ENCODE results near the gene ATP9A. TPM values are rescaled to one million over a fixed set of nuclear protein-coding genes. Genes with fewer than 3 reads are reported as not detected.
"Not testable (repeated sequence)": the region's sequence is repeated elsewhere in the genome, so short reads cannot be mapped to it uniquely, and the experiment has no call there.

The ATP9A gene
- total and polyA plus RNA-seq, 10 of the 15 experiments (the other 5 are each of a cell fraction or from before 2014, with no cell fraction given), result 0.03 to 0.81 (median 0.14) TPM

DNA sequence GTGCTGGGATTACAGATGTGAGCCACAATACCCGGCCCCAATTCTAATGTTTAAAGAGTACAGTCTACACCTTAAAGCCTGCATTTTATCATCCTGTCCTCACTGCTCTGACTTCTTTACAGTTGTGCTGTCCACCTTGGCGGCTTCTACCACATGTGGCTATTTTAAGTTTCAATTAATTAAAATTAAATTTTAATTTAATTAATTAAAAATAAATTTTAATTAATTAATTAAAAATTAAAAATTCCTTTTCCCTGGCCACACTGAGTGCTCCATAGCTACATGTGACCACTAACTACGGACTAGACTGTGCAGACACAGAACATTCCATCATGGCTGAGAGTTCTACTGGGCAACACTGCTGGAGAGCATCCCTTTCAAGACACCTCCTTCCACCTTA, 27.4 kb downstream of the ATP9A start:
- in situ Hi-C loops (cut with MboI) (no loop called here), intact Hi-C loops (cut with micrococcal nuclease; ENCODE audit: unreplicated experiment) (no loop called here)
- no peaks in the 10 kb centered on the region for H3K79me2 ChIP-seq (ENCODE audit: control insufficient read depth, insufficient read depth, low read length)
- SMC1A ChIA-PET (ENCODE audit: uncharacterized antibody, unreplicated experiment), result no interaction called here
- H3K4me1 ChIP-seq (ENCODE audit: control insufficient read depth, insufficient read depth, low read length), result no peaks in the 10 kb centered on the region
- no peak for FAIRE-seq
- H3K27ac ChIP-seq (ENCODE audit: control insufficient read depth, insufficient read depth), result no peak overlapping the region
- no peaks in the 10 kb centered on the region for H3K9me3 ChIP-seq (replicated peaks; ENCODE audit: control insufficient read depth, insufficient read depth, low read length)
- H3K27me3 ChIP-seq (replicated peaks in 1 of 2; ENCODE audit: control insufficient read depth in 2 of 2, insufficient read depth in 2 of 2, low read length in 1 of 2), result no peaks in the 10 kb centered on the region
- H3K4me3 ChIP-seq, result no peak overlapping the region
- no peaks in the 10 kb centered on the region for H3K36me3 ChIP-seq (ENCODE audit: control insufficient read depth in 2 of 2, insufficient read depth in 2 of 2, low read length in 1 of 2)
- TF ChIP-seq SIX5 (IDR thresholded peaks at IDR 0.05; ENCODE audit: low read depth, low read length, severe bottlenecking) (no peak), PRDM15 (CRISPR knock-in tag; IDR thresholded peaks at IDR 0.05) (no peak), ZZZ3 (IDR thresholded peaks at IDR 0.05; ENCODE audit: control insufficient read depth, insufficient read length, low read depth) (no peak), DPF2 (IDR thresholded peaks at IDR 0.05) (no peak), LARP7 (IDR thresholded peaks at IDR 0.05) (no peak), HCFC1 (IDR thresholded peaks at IDR 0.05; ENCODE audit: low read length) (no peak), KDM1A (IDR thresholded peaks at IDR 0.05; ENCODE audit: borderline replicate concordance) (no peak), CEBPB (IDR thresholded peaks at IDR 0.05; ENCODE audit: borderline replicate concordance in 1 of 2, low read depth in 2 of 2, low read length in 2 of 2) (no peak)
- no peak overlapping the region for H3K9ac ChIP-seq (ENCODE audit: control insufficient read depth, insufficient read depth, low read length)
- POLR2A ChIA-PET, result no interaction called here
- CTCF ChIA-PET, result no interaction called here
- RAD21 ChIA-PET (ENCODE audit: unreplicated experiment), result no interaction called here
- WGBS (ENCODE audit: insufficient coverage, insufficient replicate concordance, low lambda C conversion rate, missing lambda C conversion rate), result 34% methylated on average over 3 of the region's 3 CpGs
- no peaks in the 10 kb centered on the region for H4K20me1 ChIP-seq (ENCODE audit: control insufficient read depth, insufficient read depth)
- DNase-seq (ENCODE audit: low read depth, low spot score), result no peak
- H2AFZ ChIP-seq (ENCODE audit: control insufficient read depth, low read depth, low read length), result no peak overlapping the region
- no peak for ATAC-seq
- BruUV-seq (replicated peaks), result no TSS peak
- H3K4me2 ChIP-seq (ENCODE audit: control insufficient read depth, insufficient read depth), result no peak overlapping the region

- H3K27ac ChIP-seq (ENCODE audit: control insufficient read depth, insufficient read depth); ATAC-seq; in situ Hi-C loops (cut with MboI); BruUV-seq (replicated peaks); H3K79me2 ChIP-seq (ENCODE audit: control insufficient read depth, insufficient read depth, low read length); H2AFZ ChIP-seq (ENCODE audit: control insufficient read depth, low read depth, low read length); RAD21 ChIA-PET (ENCODE audit: unreplicated experiment); POLR2A ChIA-PET; H3K9me3 ChIP-seq (replicated peaks; ENCODE audit: control insufficient read depth, insufficient read depth, low read length); SMC1A ChIA-PET (ENCODE audit: uncharacterized antibody, unreplicated experiment); H3K9ac ChIP-seq (ENCODE audit: control insufficient read depth, insufficient read depth, low read length); intact Hi-C loops (cut with micrococcal nuclease; ENCODE audit: unreplicated experiment); H4K20me1 ChIP-seq (ENCODE audit: control insufficient read depth, insufficient read depth); H3K27me3 ChIP-seq (replicated peaks in 1 of 2; ENCODE audit: control insufficient read depth in 2 of 2, insufficient read depth in 2 of 2, low read length in 1 of 2); H3K4me3 ChIP-seq; H3K4me2 ChIP-seq (ENCODE audit: control insufficient read depth, insufficient read depth); FAIRE-seq; CTCF ChIA-PET; H3K36me3 ChIP-seq (ENCODE audit: control insufficient read depth in 2 of 2, insufficient read depth in 2 of 2, low read length in 1 of 2); H3K4me1 ChIP-seq (ENCODE audit: control insufficient read depth, insufficient read depth, low read length); DNase-seq (ENCODE audit: low read depth, low spot score): not testable (repeated sequence)
- WGBS (ENCODE audit: insufficient coverage, insufficient replicate concordance, low lambda C conversion rate, missing lambda C conversion rate), result 58% methylated on average over 6 of the region's 7 CpGs
Observed at GRCh38 chr20:51740308-51740707, 27.9 kb downstream of the ATP9A start.

All from GM12878 (cell line).